Measurements from ENCODE around the gene TBXT.

The TBXT gene

GRCh38 chr6:166115609-166116008 lies 52.0 kb downstream of the TBXT start:
- DNase-seq (ENCODE audit: low read depth in 2 of 2) = no peak

DNA sequence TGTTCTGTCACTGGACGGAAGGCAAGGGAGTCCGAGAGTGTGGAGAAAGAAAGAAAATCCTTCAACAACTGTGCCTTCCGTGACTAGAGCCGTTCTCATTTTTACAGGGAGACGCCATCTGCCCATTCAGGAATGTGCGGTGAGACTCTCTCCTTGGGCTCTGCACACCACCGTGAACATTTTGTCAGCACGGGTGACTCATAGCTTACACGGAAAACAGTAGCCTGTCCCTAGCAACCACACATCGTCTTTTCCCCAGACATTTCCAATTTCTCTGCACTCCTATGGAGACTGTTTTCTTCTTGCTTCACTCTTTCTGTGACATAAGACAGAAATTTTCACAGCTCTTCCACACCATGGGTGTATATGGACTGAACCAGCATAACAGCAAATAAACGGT lies 55.1 kb downstream of the TBXT start:
- DNase-seq (ENCODE audit: low read depth in 2 of 2) = no peak

DNA sequence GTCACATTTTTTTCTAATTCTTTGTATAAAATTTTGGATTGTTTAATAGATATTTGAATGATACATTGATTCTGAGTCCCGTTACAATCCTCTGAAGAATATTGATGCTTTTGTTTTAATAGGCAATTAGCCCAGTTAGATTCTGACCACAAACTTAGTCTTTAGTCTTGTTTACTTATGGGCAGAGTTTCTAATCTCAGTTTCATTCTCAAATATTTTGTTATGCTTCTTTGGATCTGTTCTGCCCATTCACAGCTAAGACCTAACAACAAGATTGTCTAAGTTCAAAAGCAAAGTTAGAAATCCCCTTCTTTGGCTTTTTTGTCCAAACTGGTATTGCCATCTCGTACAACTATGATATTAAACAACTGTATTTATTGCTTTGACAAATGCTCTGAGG lies 58.0 kb downstream of the TBXT start:
- no peak for DNase-seq (ENCODE audit: low read depth in 2 of 2)

Measured in stimulated activated CD8-positive, alpha-beta memory T cell treated with anti-CD3 and anti-CD28 coated beads, Interleukin-15, amount 100 ng/mL, for 48 hours (primary cell).